Muscle layer of duodenum (tissue), 2 donors: ENCODE data around the gene CCDC192.

Experiments
- H3K27ac ChIP-seq: one replicate; pipeline ENCODE4 v1.7.0; 2013; ENCODE audit warnings: mild to moderate bottlenecking, low read length
- H3K27me3 ChIP-seq: one replicate; pipeline ENCODE4 v1.7.0; 2013; ENCODE audit warnings: low read depth, mild to moderate bottlenecking, control low read depth, low read length
- H3K36me3 ChIP-seq, 2 donors: one replicate each; pipeline ENCODE4 v1.7.0; 2013; ENCODE audit warnings: low read length in 2 of 2, control low read depth in 1 of 2, mild to moderate bottlenecking in 1 of 2; ENCODE audit not compliant: insufficient read depth in 2 of 2, control insufficient read depth in 1 of 2
- H3K4me1 ChIP-seq, 2 donors: one replicate each; pipeline ENCODE4 v1.7.0; 2013; ENCODE audit warnings: low read length in 2 of 2, mild to moderate bottlenecking in 2 of 2, control low read depth in 1 of 2, moderate library complexity in 1 of 2; ENCODE audit not compliant: insufficient read depth in 2 of 2, control insufficient read depth in 1 of 2
- H3K4me3 ChIP-seq, 2 donors: one replicate each; pipeline ENCODE4 v1.7.0; 2013; ENCODE audit warnings: low read length in 2 of 2, low read depth in 1 of 2, mild to moderate bottlenecking in 1 of 2
- H3K9me3 ChIP-seq, 2 donors: one replicate each; pipeline ENCODE4 v1.7.0; 2013; ENCODE audit warnings: low read length in 2 of 2, control low read depth in 1 of 2, mild to moderate bottlenecking in 1 of 2; ENCODE audit not compliant: control insufficient read depth in 1 of 2
- donor health status: healthy.

The CCDC192 gene

DNA sequence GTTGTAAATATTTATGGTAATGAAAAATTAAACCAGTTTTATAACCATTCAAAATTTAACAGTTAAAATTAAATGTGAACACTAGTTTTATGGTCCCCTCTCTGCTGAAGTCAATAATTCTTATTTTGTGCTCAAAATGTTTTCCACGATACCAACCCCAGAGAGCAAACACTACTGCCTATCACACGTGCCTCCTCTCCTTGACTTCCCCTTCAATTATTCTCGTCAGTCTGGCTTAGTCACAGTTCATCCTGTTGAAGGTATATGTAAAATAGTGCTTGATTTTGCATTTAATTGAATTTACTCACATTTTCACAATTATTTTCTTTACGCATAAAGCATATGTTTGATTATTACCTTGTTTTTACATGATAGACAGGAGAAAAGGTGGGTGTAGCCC is 148.8 kb downstream of the CCDC192 start:
- no peaks in the 10 kb centered on the region for H3K27me3 ChIP-seq
- H3K36me3 ChIP-seq, result no peaks in the 10 kb centered on the region
- H3K4me1 ChIP-seq, result no peaks in the 10 kb centered on the region
- H3K9me3 ChIP-seq, result no peaks in the 10 kb centered on the region
- peak overlapping the region; percentile 65 for H3K27ac ChIP-seq
- no peak overlapping the region for H3K4me3 ChIP-seq

GRCh38 chr5:127854520-127854919 is 151.3 kb downstream of the CCDC192 start:
- no peak overlapping the region for H3K27ac ChIP-seq
- no peak overlapping the region for H3K4me3 ChIP-seq
- H3K27me3 ChIP-seq, result no peaks in the 10 kb centered on the region
- peaks cover 0 to 6% of the 10 kb centered on the region in 2 donors for H3K4me1 ChIP-seq
- no peaks in the 10 kb centered on the region for H3K36me3 ChIP-seq
- H3K9me3 ChIP-seq, result no peaks in the 10 kb centered on the region

DNA sequence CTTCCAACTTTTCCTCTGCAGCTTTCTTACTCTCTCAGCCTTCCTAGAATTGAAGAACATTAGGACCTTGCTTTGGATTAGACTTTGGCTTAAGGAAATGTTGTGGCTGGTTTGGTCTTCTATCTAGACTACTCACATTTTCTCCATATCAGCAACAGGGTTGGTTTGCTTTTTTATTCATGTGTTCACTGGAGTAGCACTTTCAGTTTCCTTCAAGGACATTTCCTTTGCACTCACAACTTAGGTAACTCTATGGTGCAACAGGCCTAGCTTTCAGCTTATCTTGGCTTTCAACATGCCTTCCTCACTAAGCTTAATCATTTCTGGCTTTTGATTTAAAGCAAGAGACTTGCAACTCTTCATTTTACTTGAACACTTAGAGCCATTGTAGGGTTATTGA is 153.1 kb downstream of the CCDC192 start:
- Histone ChIP-seq H3K36me3 (no peaks in the 10 kb centered on the region), H3K4me1 (peaks cover 0 to 6% of the 10 kb centered on the region in 2 donors), H3K4me3 (no peak overlapping the region), H3K27me3 (no peaks in the 10 kb centered on the region), H3K9me3 (no peaks in the 10 kb centered on the region), H3K27ac (peak overlapping the region; percentile 48)

- no peaks in the 10 kb centered on the region for H3K36me3 ChIP-seq
- H3K9me3 ChIP-seq, result no peaks in the 10 kb centered on the region
- H3K27ac ChIP-seq, result peak overlapping the region; percentile 24
- no peak overlapping the region for H3K4me3 ChIP-seq
- no peaks in the 10 kb centered on the region for H3K27me3 ChIP-seq
- peaks cover 0 to 6% of the 10 kb centered on the region in 2 donors for H3K4me1 ChIP-seq
Measured at GRCh38 chr5:127858116-127858784, 155.1 kb downstream of the CCDC192 start.

- Histone ChIP-seq H3K4me1 (peaks cover 0 to 6% of the 10 kb centered on the region in 2 donors), H3K36me3 (no peaks in the 10 kb centered on the region), H3K9me3 (no peaks in the 10 kb centered on the region), H3K27ac (no peak overlapping the region), H3K27me3 (no peaks in the 10 kb centered on the region), H3K4me3 (no peak overlapping the region)
Measured at GRCh38 chr5:127860291-127860690, 157.1 kb downstream of the CCDC192 start.

- Histone ChIP-seq H3K27me3 (no peaks in the 10 kb centered on the region), H3K4me3 (no peak overlapping the region), H3K27ac (no peak overlapping the region), H3K4me1 (peaks cover 0 to 5% of the 10 kb centered on the region in 2 donors), H3K36me3 (no peaks in the 10 kb centered on the region), H3K9me3 (no peaks in the 10 kb centered on the region)
Measured at GRCh38 chr5:127863161-127863560, 160.0 kb downstream of the CCDC192 start.

- H3K27ac ChIP-seq, result peak overlapping the region; percentile 11
Measured at GRCh38 chr5:127863610-127864395, 160.6 kb downstream of the CCDC192 start.

GRCh38 chr5:127864511-127864910 is 161.3 kb downstream of the CCDC192 start:
- Histone ChIP-seq H3K27ac (peak overlapping the region; percentile 11), H3K4me3 (no peak overlapping the region), H3K27me3 (no peaks in the 10 kb centered on the region), H3K9me3 (no peaks in the 10 kb centered on the region), H3K4me1 (no peaks in the 10 kb centered on the region), H3K36me3 (no peaks in the 10 kb centered on the region)

More at GRCh38 chr5:127863610-127864395, 160.6 kb downstream of the CCDC192 start:
- H3K27me3 ChIP-seq, result no peaks in the 10 kb centered on the region
- no peaks in the 10 kb centered on the region for H3K4me1 ChIP-seq
- H3K9me3 ChIP-seq, result no peaks in the 10 kb centered on the region
- H3K36me3 ChIP-seq, result no peaks in the 10 kb centered on the region
- H3K4me3 ChIP-seq, result no peak overlapping the region

DNA sequence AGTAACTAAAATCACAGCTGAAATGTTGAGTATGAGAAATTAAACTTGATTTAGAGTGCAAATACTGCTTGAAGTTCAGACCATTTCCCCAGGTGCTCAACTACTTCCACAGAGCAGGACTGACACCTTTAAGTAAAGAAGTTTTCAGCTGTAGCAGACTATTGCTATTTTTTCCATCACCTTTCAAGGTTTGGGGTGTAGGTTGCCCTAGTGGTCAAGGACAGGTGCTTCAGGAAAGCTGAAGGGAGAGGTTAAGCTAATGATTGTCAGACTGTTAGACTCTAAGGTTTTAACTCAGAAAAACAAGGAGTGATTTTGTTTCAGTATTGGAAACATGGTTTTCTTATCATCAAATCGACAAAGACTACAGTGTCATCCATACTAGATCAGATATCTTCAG is 162.1 kb downstream of the CCDC192 start:
- H3K36me3 ChIP-seq, result no peaks in the 10 kb centered on the region
- no peaks in the 10 kb centered on the region for H3K9me3 ChIP-seq
- no peaks in the 10 kb centered on the region for H3K4me1 ChIP-seq
- H3K4me3 ChIP-seq, result no peak overlapping the region
- H3K27ac ChIP-seq, result peak overlapping the region; percentile 52
- H3K27me3 ChIP-seq, result no peaks in the 10 kb centered on the region

DNA sequence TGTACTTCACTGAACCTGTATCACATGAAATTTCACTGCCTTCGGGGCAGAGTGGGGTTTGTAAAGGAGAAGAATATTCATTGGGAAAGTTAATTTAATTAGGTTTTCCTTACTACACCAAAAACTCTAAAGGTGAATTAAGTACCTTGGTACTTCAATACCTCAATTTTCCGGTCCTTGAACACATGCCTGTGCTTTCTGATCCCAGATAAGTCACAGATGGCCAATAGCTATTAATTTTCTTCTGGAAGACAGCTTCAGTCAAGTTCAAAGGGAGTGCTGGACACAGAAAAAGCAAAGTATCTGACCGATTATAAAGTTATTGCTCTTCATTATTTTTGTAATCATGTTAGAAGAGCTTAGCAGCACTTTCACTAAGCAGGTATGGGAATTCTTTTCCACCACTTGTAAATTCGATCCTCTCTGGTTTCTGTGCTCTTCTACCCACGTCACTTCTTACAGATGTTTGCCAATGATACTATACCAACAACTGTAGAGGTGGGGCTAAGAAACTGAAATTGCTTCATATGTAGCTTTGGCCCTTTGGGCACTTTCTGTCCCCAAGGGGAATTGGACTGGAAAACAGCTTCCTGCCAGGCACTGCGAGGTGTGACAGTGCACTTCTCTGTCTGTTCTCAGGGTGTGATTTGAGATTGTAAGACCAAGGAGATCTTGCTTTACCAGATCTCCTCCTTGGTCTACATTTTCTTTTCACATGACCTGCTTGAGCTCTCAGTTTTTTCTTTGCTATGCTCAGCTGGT is 164.0 kb downstream of the CCDC192 start:
- Histone ChIP-seq H3K27me3 (no peaks in the 10 kb centered on the region), H3K36me3 (no peaks in the 10 kb centered on the region), H3K4me3 (no peak overlapping the region)

GRCh38 chr5:127870914-127871313 is 167.7 kb downstream of the CCDC192 start:
- no peaks in the 10 kb centered on the region for H3K27me3 ChIP-seq
- H3K36me3 ChIP-seq, result no peaks in the 10 kb centered on the region
- H3K4me1 ChIP-seq, result peaks cover 5 to 18% of the 10 kb centered on the region in 2 donors
- H3K4me3 ChIP-seq, result no peak overlapping the region
- no peaks in the 10 kb centered on the region for H3K9me3 ChIP-seq
- peak overlapping the region; percentile 59 for H3K27ac ChIP-seq

More for the DNA sequence above, 164.0 kb downstream of the CCDC192 start:
- peaks cover 0 to 14% of the 10 kb centered on the region in 2 donors for H3K4me1 ChIP-seq
- peak overlapping the region; percentile 74 for H3K27ac ChIP-seq
- H3K9me3 ChIP-seq, result no peaks in the 10 kb centered on the region
